Osteoblast (primary cell): ENCODE measurements around the gene C4A. TPM values are rescaled to one million over a fixed set of nuclear protein-coding genes. Genes with fewer than 3 reads are reported as not detected.
"Not testable (repeated sequence)": the region's sequence is repeated elsewhere in the genome, so short reads cannot be mapped to it uniquely, and the experiment has no call there.

Experiments used
- DNase-seq: peaks from one replicate; pipeline ENCODE4 v3.0.0; 2011; ENCODE audit warnings: low spot score, mixed read lengths; ENCODE audit not compliant: insufficient read length; ENCODE audit errors: missing footprints
- H2AFZ ChIP-seq: 2 replicates; pipeline ENCODE4 v1.6.0; 2011; ENCODE audit warnings: mild to moderate bottlenecking, low read length
- H3K27ac ChIP-seq: 2 replicates; pipeline ENCODE4 v1.5.1; 2011; ENCODE audit warnings: mild to moderate bottlenecking, low read depth, low read length, moderate library complexity
- H3K27me3 ChIP-seq: 2 replicates; pipeline ENCODE4 v1.6.0; 2012; ENCODE audit warnings: mild to moderate bottlenecking, control low read depth, inconsistent platforms, low read length, moderate library complexity; ENCODE audit not compliant: insufficient read depth
- H3K36me3 ChIP-seq: 2 replicates; pipeline ENCODE4 v1.5.1; 2011; ENCODE audit warnings: mild to moderate bottlenecking, low read length, control low read depth, moderate library complexity; ENCODE audit not compliant: insufficient read depth
- H3K4me1 ChIP-seq: 2 replicates; pipeline ENCODE4 v1.5.1; 2011; ENCODE audit warnings: mild to moderate bottlenecking, low read length, control low read depth, moderate library complexity; ENCODE audit not compliant: insufficient read depth
- H3K4me2 ChIP-seq: 2 replicates; pipeline ENCODE4 v1.6.0; 2011; ENCODE audit warnings: mild to moderate bottlenecking, low read length; ENCODE audit not compliant: insufficient read depth
- H3K4me3 ChIP-seq: fragments of 200-600 bp; sonication (generic); 3 replicates; pipeline ENCODE4 v1.5.1; 2012; ENCODE audit warnings: mild to moderate bottlenecking, low read length, inconsistent platforms; ENCODE audit not compliant: insufficient read depth
- H3K79me2 ChIP-seq: 2 replicates; pipeline ENCODE4 v1.6.0; 2012; ENCODE audit warnings: mild to moderate bottlenecking, low read length, control low read depth, inconsistent platforms; ENCODE audit not compliant: insufficient read depth
- H3K9me3 ChIP-seq: 2 replicates; pipeline ENCODE4 v1.5.1; 2011; ENCODE audit warnings: low read depth, low read length, control low read depth
- H4K20me1 ChIP-seq: 2 replicates; pipeline ENCODE4 v1.6.0; 2012; ENCODE audit warnings: mild to moderate bottlenecking, low read length, control low read depth; ENCODE audit not compliant: insufficient read depth
- CTCF ChIP-seq: IDR thresholded peaks from 2 replicates; pipeline ENCODE4 v1.5.1; 2011; ENCODE audit warnings: mild to moderate bottlenecking, low read depth, low read length, moderate library complexity; ENCODE audit errors: extremely low read depth
- total RNA-seq: library from RNA; depleted of rRNA; stranded (reverse); fragments of >200 nt; gene quantifications from 2 replicates; pipeline ENCODE4 v1.2.3, GENCODE V29; 2012

Gene C4A
- total RNA-seq, 1 donor: 7.2 TPM

- peaks cover 32% of the 10 kb centered on the region for H3K4me1 ChIP-seq
- TF ChIP-seq CTCF: no peak
- peaks cover 59% of the 10 kb centered on the region for H3K79me2 ChIP-seq
- H2AFZ ChIP-seq: peak within 1 kb of the TSS; percentile 88
- H3K27me3 ChIP-seq: no peaks in the 10 kb centered on the region
- H3K36me3 ChIP-seq: peaks cover 30% of the 10 kb centered on the region
- H3K4me2 ChIP-seq: peak within 1 kb of the TSS; percentile 93
- peak within 1 kb of the TSS; percentile 99 for H3K27ac ChIP-seq
- H3K9me3 ChIP-seq: no peaks in the 10 kb centered on the region
- DNase-seq: peak; percentile 100
- H4K20me1 ChIP-seq: peaks cover 4% of the 10 kb centered on the region
- H3K4me3 ChIP-seq: peak within 1 kb of the TSS; percentile 91
Measured at GRCh38 chr6:31971993-31972708, 9.7 kb upstream of the C4A start, which contains the start of gene DXO. DXO (minus strand) TSS chr6:31972138; CDS start chr6:31971675, 463 bp downstream.

GRCh38 chr6:31972709-31973350 lies 9.0 kb upstream of the C4A start:
- H3K9me3 ChIP-seq: no peaks in the 10 kb centered on the region
- H3K79me2 ChIP-seq: peaks cover 53% of the 10 kb centered on the region
- no peaks in the 10 kb centered on the region for H3K27me3 ChIP-seq
- H3K27ac ChIP-seq: peak overlapping the region; percentile 99
- H3K36me3 ChIP-seq: peaks cover 24% of the 10 kb centered on the region
- H2AFZ ChIP-seq: peak overlapping the region; percentile 88
- peak; percentile 90 for DNase-seq
- no peak for TF ChIP-seq CTCF
- H3K4me3 ChIP-seq: peak overlapping the region; percentile 91
- peaks cover 4% of the 10 kb centered on the region for H4K20me1 ChIP-seq
- peak overlapping the region; percentile 93 for H3K4me2 ChIP-seq
- peaks cover 32% of the 10 kb centered on the region for H3K4me1 ChIP-seq

GRCh38 chr6:31976065-31976464 lies 5.8 kb upstream of the C4A start:
- H3K4me2 ChIP-seq, DNase-seq, H2AFZ ChIP-seq, H3K4me3 ChIP-seq, H3K27ac ChIP-seq, H3K36me3 ChIP-seq, H4K20me1 ChIP-seq, H3K27me3 ChIP-seq, H3K9me3 ChIP-seq: not testable (repeated sequence)
- Histone ChIP-seq H3K4me1 (peaks cover 15% of the 10 kb centered on the region), H3K79me2 (peaks cover 34% of the 10 kb centered on the region)

GRCh38 chr6:31977816-31978431 lies 3.9 kb upstream of the C4A start:
- TF ChIP-seq CTCF: no peak
- peaks cover 8% of the 10 kb centered on the region for H3K36me3 ChIP-seq

More at GRCh38 chr6:31977816-31978431, 3.9 kb upstream of the C4A start:
- peaks cover 8% of the 10 kb centered on the region for H3K4me1 ChIP-seq
- H3K4me3 ChIP-seq: no peak overlapping the region
- no peak for DNase-seq
- no peak overlapping the region for H2AFZ ChIP-seq
- no peaks in the 10 kb centered on the region for H3K9me3 ChIP-seq
- H3K27me3 ChIP-seq: no peaks in the 10 kb centered on the region
- no peak overlapping the region for H3K4me2 ChIP-seq
- H4K20me1 ChIP-seq: peaks cover 2% of the 10 kb centered on the region
- no peak overlapping the region for H3K27ac ChIP-seq
- H3K79me2 ChIP-seq: peaks cover 22% of the 10 kb centered on the region
